T-helper 1 cell treated with Interleukin-12 subunit alpha and Interleukin-12 subunit beta and Interleukin-4 antibody, amounts not matched to agents 30 μg/mL and 1 μg/mL, for 36 hours (primary cell): ENCODE measurements around the gene KCNN2.

Experiments used
- H3K27ac Mint-ChIP-seq: one replicate; pipeline ENCODE4 v1.8.0; 2021; ENCODE audit warnings: mild to moderate bottlenecking, mixed read lengths
- H3K27me3 Mint-ChIP-seq: one replicate; pipeline ENCODE4 v1.8.0; 2021; ENCODE audit warnings: low read depth, mixed read lengths
- H3K36me3 Mint-ChIP-seq: one replicate; pipeline ENCODE4 v1.8.0; 2021; ENCODE audit warnings: low read depth, mixed read lengths
- H3K4me1 Mint-ChIP-seq: one replicate; pipeline ENCODE4 v1.8.0; 2021; ENCODE audit warnings: low read depth, mixed read lengths
- H3K4me3 Mint-ChIP-seq: one replicate; pipeline ENCODE4 v1.8.0; 2021; ENCODE audit warnings: mild to moderate bottlenecking, moderate library complexity, mixed read lengths
- H3K9me3 Mint-ChIP-seq: one replicate; pipeline ENCODE4 v1.8.0; 2021; ENCODE audit warnings: mixed read lengths

KCNN2 gene

GRCh38 chr5:114361724-114362196 lies at the start of gene KCNN2:
Gene KCNN2 (plus strand): TSS chr5:114362070. CDS start chr5:114362140, 70 bp downstream.
- peaks cover 54% of the 10 kb centered on the region for H3K27me3 Mint-ChIP-seq

GRCh38 chr5:114312658-114313057 lies 49.2 kb upstream of the KCNN2 start:
- Mint-ChIP-seq H3K9me3 (no peaks in the 10 kb centered on the region), H3K4me3 (no peak overlapping the region), H3K27ac (no peak overlapping the region), H3K27me3 (no peaks in the 10 kb centered on the region), H3K4me1 (no peaks in the 10 kb centered on the region), H3K36me3 (no peaks in the 10 kb centered on the region)

More at GRCh38 chr5:114361724-114362196, at the start of gene KCNN2:
- Mint-ChIP-seq H3K4me1 (peaks cover 2% of the 10 kb centered on the region), H3K9me3 (no peaks in the 10 kb centered on the region), H3K27ac (peak within 1 kb of the TSS; percentile 34), H3K36me3 (no peaks in the 10 kb centered on the region), H3K4me3 (peak within 1 kb of the TSS; percentile 39)

- H3K4me1 Mint-ChIP-seq, result no peaks in the 10 kb centered on the region
- no peaks in the 10 kb centered on the region for H3K27me3 Mint-ChIP-seq
- no peak overlapping the region for H3K27ac Mint-ChIP-seq
- H3K4me3 Mint-ChIP-seq, result no peak overlapping the region
- no peaks in the 10 kb centered on the region for H3K9me3 Mint-ChIP-seq
- H3K36me3 Mint-ChIP-seq, result no peaks in the 10 kb centered on the region
Measured at GRCh38 chr5:114314061-114314460, 47.8 kb upstream of the KCNN2 start.

- no peaks in the 10 kb centered on the region for H3K36me3 Mint-ChIP-seq
- H3K27ac Mint-ChIP-seq, result no peak overlapping the region
- H3K4me3 Mint-ChIP-seq, result no peak overlapping the region
- H3K27me3 Mint-ChIP-seq, result no peaks in the 10 kb centered on the region
- H3K9me3 Mint-ChIP-seq, result no peaks in the 10 kb centered on the region
- H3K4me1 Mint-ChIP-seq, result no peaks in the 10 kb centered on the region
Measured at GRCh38 chr5:114316167-114316566, 45.7 kb upstream of the KCNN2 start.

- no peaks in the 10 kb centered on the region for H3K9me3 Mint-ChIP-seq
- no peak overlapping the region for H3K4me3 Mint-ChIP-seq
- H3K27ac Mint-ChIP-seq, result no peak overlapping the region
- H3K27me3 Mint-ChIP-seq, result no peaks in the 10 kb centered on the region
- H3K36me3 Mint-ChIP-seq, result no peaks in the 10 kb centered on the region
- H3K4me1 Mint-ChIP-seq, result no peaks in the 10 kb centered on the region
Measured at GRCh38 chr5:114317751-114318150, 44.1 kb upstream of the KCNN2 start.

GRCh38 chr5:114319236-114319635 lies 42.6 kb upstream of the KCNN2 start:
- no peak overlapping the region for H3K27ac Mint-ChIP-seq
- no peaks in the 10 kb centered on the region for H3K36me3 Mint-ChIP-seq
- H3K4me1 Mint-ChIP-seq, result no peaks in the 10 kb centered on the region
- H3K9me3 Mint-ChIP-seq, result no peaks in the 10 kb centered on the region
- H3K27me3 Mint-ChIP-seq, result no peaks in the 10 kb centered on the region
- H3K4me3 Mint-ChIP-seq, result no peak overlapping the region

GRCh38 chr5:114319821-114320220 lies 42.0 kb upstream of the KCNN2 start:
- Mint-ChIP-seq H3K27me3 (no peaks in the 10 kb centered on the region), H3K4me3 (no peak overlapping the region), H3K27ac (no peak overlapping the region), H3K36me3 (no peaks in the 10 kb centered on the region), H3K4me1 (no peaks in the 10 kb centered on the region), H3K9me3 (no peaks in the 10 kb centered on the region)

- Mint-ChIP-seq H3K4me1 (no peaks in the 10 kb centered on the region), H3K27ac (no peak overlapping the region), H3K4me3 (no peak overlapping the region), H3K36me3 (no peaks in the 10 kb centered on the region), H3K9me3 (no peaks in the 10 kb centered on the region), H3K27me3 (no peaks in the 10 kb centered on the region)
Measured at GRCh38 chr5:114324282-114324681, 37.6 kb upstream of the KCNN2 start.

GRCh38 chr5:114325541-114325940 lies 36.3 kb upstream of the KCNN2 start:
- Mint-ChIP-seq H3K4me1 (no peaks in the 10 kb centered on the region), H3K9me3 (no peaks in the 10 kb centered on the region), H3K27me3 (no peaks in the 10 kb centered on the region), H3K36me3 (no peaks in the 10 kb centered on the region), H3K27ac (no peak overlapping the region), H3K4me3 (no peak overlapping the region)

GRCh38 chr5:114327474-114327873 lies 34.4 kb upstream of the KCNN2 start:
- Mint-ChIP-seq H3K36me3 (no peaks in the 10 kb centered on the region), H3K27me3 (no peaks in the 10 kb centered on the region), H3K4me3 (no peak overlapping the region)

GRCh38 chr5:114327987-114328386 lies 33.9 kb upstream of the KCNN2 start:
- Mint-ChIP-seq H3K27me3 (no peaks in the 10 kb centered on the region), H3K4me3 (no peak overlapping the region), H3K4me1 (no peaks in the 10 kb centered on the region), H3K36me3 (no peaks in the 10 kb centered on the region), H3K27ac (no peak overlapping the region), H3K9me3 (no peaks in the 10 kb centered on the region)

More at GRCh38 chr5:114327474-114327873, 34.4 kb upstream of the KCNN2 start:
- Mint-ChIP-seq H3K9me3 (no peaks in the 10 kb centered on the region), H3K27ac (no peak overlapping the region), H3K4me1 (no peaks in the 10 kb centered on the region)

GRCh38 chr5:114330916-114331531 lies 30.8 kb upstream of the KCNN2 start:
- no peak overlapping the region for H3K4me3 Mint-ChIP-seq
- no peaks in the 10 kb centered on the region for H3K9me3 Mint-ChIP-seq
- H3K4me1 Mint-ChIP-seq, result no peaks in the 10 kb centered on the region
- no peaks in the 10 kb centered on the region for H3K36me3 Mint-ChIP-seq
- H3K27me3 Mint-ChIP-seq, result no peaks in the 10 kb centered on the region
- H3K27ac Mint-ChIP-seq, result no peak overlapping the region

- H3K9me3 Mint-ChIP-seq, result no peaks in the 10 kb centered on the region
- no peak overlapping the region for H3K27ac Mint-ChIP-seq
- no peak overlapping the region for H3K4me3 Mint-ChIP-seq
- no peaks in the 10 kb centered on the region for H3K4me1 Mint-ChIP-seq
- no peaks in the 10 kb centered on the region for H3K36me3 Mint-ChIP-seq
- H3K27me3 Mint-ChIP-seq, result no peaks in the 10 kb centered on the region
Measured at GRCh38 chr5:114332493-114332892, 29.4 kb upstream of the KCNN2 start.

- Mint-ChIP-seq H3K4me3 (no peak overlapping the region), H3K4me1 (no peaks in the 10 kb centered on the region), H3K27ac (no peak overlapping the region), H3K27me3 (no peaks in the 10 kb centered on the region), H3K9me3 (no peaks in the 10 kb centered on the region), H3K36me3 (no peaks in the 10 kb centered on the region)
Measured at GRCh38 chr5:114332925-114333324, 28.9 kb upstream of the KCNN2 start.

GRCh38 chr5:114335391-114335790 lies 26.5 kb upstream of the KCNN2 start:
- Mint-ChIP-seq H3K27ac (no peak overlapping the region), H3K4me1 (no peaks in the 10 kb centered on the region), H3K4me3 (no peak overlapping the region), H3K36me3 (no peaks in the 10 kb centered on the region), H3K27me3 (no peaks in the 10 kb centered on the region), H3K9me3 (no peaks in the 10 kb centered on the region)

GRCh38 chr5:114339108-114339507 lies 22.8 kb upstream of the KCNN2 start:
- H3K36me3 Mint-ChIP-seq, result no peaks in the 10 kb centered on the region

More at GRCh38 chr5:114339108-114339507, 22.8 kb upstream of the KCNN2 start:
- H3K27me3 Mint-ChIP-seq, result no peaks in the 10 kb centered on the region
- no peaks in the 10 kb centered on the region for H3K4me1 Mint-ChIP-seq
- H3K27ac Mint-ChIP-seq, result no peak overlapping the region
- no peaks in the 10 kb centered on the region for H3K9me3 Mint-ChIP-seq
- H3K4me3 Mint-ChIP-seq, result no peak overlapping the region
